ENCODE measurements around the gene VAMP8. TPM values are rescaled to one million over a fixed set of nuclear protein-coding genes. Genes with fewer than 3 reads are reported as not detected.

VAMP8 gene
- total RNA-seq, 1 donor from 2014 or later: 0.52 TPM

GRCh38 chr2:85529809-85530208 lies 47.6 kb upstream of the VAMP8 start:
- no peak overlapping the region for H2AFZ ChIP-seq (replicated peaks)
- peaks cover 8% of the 10 kb centered on the region for H3K4me1 ChIP-seq
- H3K36me3 ChIP-seq: no peaks in the 10 kb centered on the region
- H3K79me2 ChIP-seq (ENCODE audit: low read depth): no peaks in the 10 kb centered on the region
- H3K4me3 ChIP-seq: no peak overlapping the region
- peaks cover 6% of the 10 kb centered on the region for H3F3A ChIP-seq (ENCODE audit: low read depth)
- Mint-ChIP-seq H3K27me3 (ENCODE audit: insufficient read depth, low read depth) (peaks cover 12% of the 10 kb centered on the region), H3K9me3 (peaks cover 5% of the 10 kb centered on the region), H3K4me3 (no peak overlapping the region), H3K36me3 (no peaks in the 10 kb centered on the region), H3K4me1 (peaks cover 12% of the 10 kb centered on the region), H3K27ac (no peak overlapping the region)
- no peaks in the 10 kb centered on the region for H3K9me3 ChIP-seq (ENCODE audit: low read depth)
- no peak overlapping the region for H3K27ac ChIP-seq
- H3K9ac ChIP-seq: no peak overlapping the region
- no peaks in the 10 kb centered on the region for H4K20me1 ChIP-seq (ENCODE audit: low read depth)
- H3K27me3 ChIP-seq: no peaks in the 10 kb centered on the region
- DNase-seq (ENCODE audit: low spot score): no peak
- TF ChIP-seq CTCF (IDR thresholded peaks at IDR 0.05): no peak
- TF ChIP-seq EZH2phosphoT487 (IDR thresholded peaks at IDR 0.05): no peak
- no peak for TF ChIP-seq EZH2 (IDR thresholded peaks at IDR 0.05)
- H3K4me2 ChIP-seq: no peak overlapping the region

GRCh38 chr2:85531589-85531988 lies 45.8 kb upstream of the VAMP8 start:
- Mint-ChIP-seq H3K36me3 (peaks cover 2% of the 10 kb centered on the region), H3K4me1 (peaks cover 7% of the 10 kb centered on the region), H3K27ac (no peak overlapping the region), H3K9me3 (peaks cover 5% of the 10 kb centered on the region), H3K4me3 (no peak overlapping the region), H3K27me3 (ENCODE audit: insufficient read depth, low read depth) (peaks cover 9% of the 10 kb centered on the region)
- H3F3A ChIP-seq (ENCODE audit: low read depth): no peaks in the 10 kb centered on the region
- H3K27ac ChIP-seq: no peak overlapping the region
- H4K20me1 ChIP-seq (ENCODE audit: low read depth): no peaks in the 10 kb centered on the region
- DNase-seq (ENCODE audit: low spot score): no peak
- no peaks in the 10 kb centered on the region for H3K27me3 ChIP-seq
- H3K36me3 ChIP-seq: no peaks in the 10 kb centered on the region
- no peak overlapping the region for H3K9ac ChIP-seq
- no peaks in the 10 kb centered on the region for H3K4me1 ChIP-seq
- TF ChIP-seq EZH2 (IDR thresholded peaks at IDR 0.05): no peak
- TF ChIP-seq EZH2phosphoT487 (IDR thresholded peaks at IDR 0.05): no peak
- no peak for TF ChIP-seq CTCF (IDR thresholded peaks at IDR 0.05)
- H3K4me2 ChIP-seq: no peak overlapping the region
- no peak overlapping the region for H3K4me3 ChIP-seq
- peaks cover 3% of the 10 kb centered on the region for H3K79me2 ChIP-seq (ENCODE audit: low read depth)
- no peak overlapping the region for H2AFZ ChIP-seq (replicated peaks)
- H3K9me3 ChIP-seq (ENCODE audit: low read depth): no peaks in the 10 kb centered on the region

- Mint-ChIP-seq H3K4me3 (no peak overlapping the region), H3K9me3 (peaks cover 5% of the 10 kb centered on the region), H3K4me1 (peaks cover 21% of the 10 kb centered on the region), H3K27ac (no peak overlapping the region), H3K27me3 (ENCODE audit: insufficient read depth, low read depth) (peaks cover 3% of the 10 kb centered on the region), H3K36me3 (peaks cover 2% of the 10 kb centered on the region)
- Histone ChIP-seq H3K9ac (no peak overlapping the region), H3K79me2 (ENCODE audit: low read depth) (peaks cover 23% of the 10 kb centered on the region), H3K4me2 (no peak overlapping the region), H3K27ac (no peak overlapping the region), H2AFZ (replicated peaks) (no peak overlapping the region), H3K27me3 (no peaks in the 10 kb centered on the region), H3K4me1 (peaks cover 17% of the 10 kb centered on the region), H3F3A (ENCODE audit: low read depth) (peaks cover 15% of the 10 kb centered on the region), H3K4me3 (no peak overlapping the region), H3K9me3 (ENCODE audit: low read depth) (no peaks in the 10 kb centered on the region), H3K36me3 (no peaks in the 10 kb centered on the region), H4K20me1 (ENCODE audit: low read depth) (no peaks in the 10 kb centered on the region)
- TF ChIP-seq CTCF (IDR thresholded peaks at IDR 0.05) (no peak), EZH2phosphoT487 (IDR thresholded peaks at IDR 0.05) (no peak), EZH2 (IDR thresholded peaks at IDR 0.05) (no peak)
- no peak for DNase-seq (ENCODE audit: low spot score)
These were observed 43.3 kb upstream of the VAMP8 start for GRCh38 chr2:85534099-85534498.

All from neural progenitor cell (in vitro differentiated cells).